HG03521 (cell line): ENCODE measurements around the gene C1orf94.
"Not testable (repeated sequence)": the region's sequence is repeated elsewhere in the genome, so short reads cannot be mapped to it uniquely, and the experiment has no call there.

Source experiments
- ATAC-seq: cut with Tn5 transposase; IDR thresholded peaks from one replicate; pipeline ENCODE4 v1.9.1; 2021; ENCODE audit warnings: mild to moderate bottlenecking, moderate library complexity; ENCODE audit not compliant: unreplicated experiment

The C1orf94 gene

GRCh38 chr1:34163792-34164731 is 12.6 kb upstream of the C1orf94 start:
- ATAC-seq: no peak

- no peak for ATAC-seq
Measured at GRCh38 chr1:34164771-34165391, 11.8 kb upstream of the C1orf94 start, which contains the start of gene CSMD2. Gene CSMD2 (minus strand): TSS chr1:34165230. CDS start chr1:34165097, 133 bp downstream.

GRCh38 chr1:34165422-34165921 is 11.2 kb upstream of the C1orf94 start:
- no peak for ATAC-seq

GRCh38 chr1:34166191-34166624 is 10.5 kb upstream of the C1orf94 start:
- no peak for ATAC-seq

GRCh38 chr1:34166625-34167361 is 9.9 kb upstream of the C1orf94 start:
- no peak for ATAC-seq

GRCh38 chr1:34167389-34167788 is 9.3 kb upstream of the C1orf94 start:
- ATAC-seq: no peak

- no peak for ATAC-seq
Measured at GRCh38 chr1:34175744-34176143, 963 bp upstream of the C1orf94 start.

GRCh38 chr1:34178072-34178471 is 1.4 kb downstream of the C1orf94 start:
- no peak for ATAC-seq

GRCh38 chr1:34183381-34183780 is 6.7 kb downstream of the C1orf94 start:
- not testable (repeated sequence) for ATAC-seq

- ATAC-seq: no peak
Measured at GRCh38 chr1:34186741-34187494, 10.2 kb downstream of the C1orf94 start.

- ATAC-seq: no peak
Measured at GRCh38 chr1:34188418-34188817, 11.7 kb downstream of the C1orf94 start.

- no peak for ATAC-seq
Measured at GRCh38 chr1:34188985-34189384, 12.3 kb downstream of the C1orf94 start.

GRCh38 chr1:34190692-34191091 is 14.0 kb downstream of the C1orf94 start:
- ATAC-seq: no peak

- no peak for ATAC-seq
Measured at GRCh38 chr1:34192621-34193020, 15.9 kb downstream of the C1orf94 start.

GRCh38 chr1:34199927-34200326 is 23.2 kb downstream of the C1orf94 start:
- ATAC-seq: no peak

GRCh38 chr1:34212673-34213072 is 36.0 kb downstream of the C1orf94 start:
- no peak for ATAC-seq

- ATAC-seq: no peak
Measured at GRCh38 chr1:34213956-34214355, 37.2 kb downstream of the C1orf94 start.

GRCh38 chr1:34231441-34231840 is 54.7 kb downstream of the C1orf94 start:
- no peak for ATAC-seq

- no peak for ATAC-seq
Measured at GRCh38 chr1:34235594-34235993, 58.9 kb downstream of the C1orf94 start.

GRCh38 chr1:34236089-34236488 is 59.4 kb downstream of the C1orf94 start:
- ATAC-seq: no peak
